HS-27A (cell line): Measurements from ENCODE around the gene ARL8A.
"Not testable (repeated sequence)": the region's sequence is repeated elsewhere in the genome, so short reads cannot be mapped to it uniquely, and the experiment has no call there.

Experiments used
- DNase-seq: peaks from one replicate; pipeline ENCODE4 v3.0.0-alpha.2; 2012; ENCODE audit warnings: low read depth, missing footprints

ARL8A gene

DNA sequence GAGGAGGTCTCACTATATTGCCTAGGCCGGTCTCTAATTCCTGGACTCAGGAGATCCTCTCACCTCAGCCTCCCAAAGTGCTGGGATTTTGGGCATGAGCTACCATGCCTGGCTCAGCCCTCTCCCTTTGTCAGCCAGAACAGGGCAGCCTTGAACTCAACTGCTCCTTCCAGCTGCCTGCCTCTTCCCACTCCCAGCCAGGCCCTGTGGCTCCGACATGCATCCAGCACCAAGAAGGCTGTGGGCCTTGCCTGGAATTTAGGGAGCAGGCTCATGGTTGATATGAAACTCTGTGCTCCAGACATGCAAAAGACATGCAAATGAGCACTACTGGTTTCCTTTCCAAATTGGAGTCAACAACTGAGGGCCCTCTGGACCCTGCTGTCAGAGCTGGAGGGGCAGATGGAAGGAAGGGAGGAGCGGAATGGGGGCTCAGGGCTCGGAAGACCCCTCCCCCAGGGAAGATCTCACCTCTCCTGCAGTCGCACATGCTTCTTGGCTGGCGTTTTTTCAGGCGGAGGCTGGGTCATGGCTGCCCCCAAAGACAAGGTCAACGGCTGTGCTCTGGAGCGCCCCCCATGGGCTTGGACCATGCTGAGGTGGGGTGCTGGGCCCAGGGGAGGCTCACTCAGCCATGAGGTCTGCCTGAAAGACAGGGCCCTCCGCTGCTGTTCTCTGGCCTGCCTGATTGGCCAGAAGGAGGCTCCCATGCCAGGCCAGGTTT lies 14.4 kb upstream of the ARL8A start:
- DNase-seq, result no peak

DNA sequence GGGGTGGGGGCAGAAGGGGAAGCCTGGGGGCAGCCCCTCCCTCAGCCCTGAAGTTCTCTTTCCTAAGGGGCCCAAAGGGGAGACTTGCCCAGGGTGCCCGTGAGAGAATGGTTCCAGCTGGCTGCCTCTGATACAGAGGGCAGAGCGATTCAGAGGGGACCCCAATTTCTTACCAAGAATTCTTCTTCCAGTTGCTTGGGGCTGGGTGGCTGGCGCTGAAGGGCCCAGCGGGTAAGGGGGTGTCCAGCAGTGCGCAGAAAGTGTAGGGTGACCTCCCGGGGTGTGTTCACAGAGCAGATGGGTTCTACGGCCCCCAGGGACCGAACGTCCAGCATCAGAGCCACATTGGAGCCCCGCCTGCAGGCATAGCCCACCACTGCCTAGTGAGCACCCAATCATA lies 13.4 kb upstream of the ARL8A start:
- DNase-seq, result no peak

DNA sequence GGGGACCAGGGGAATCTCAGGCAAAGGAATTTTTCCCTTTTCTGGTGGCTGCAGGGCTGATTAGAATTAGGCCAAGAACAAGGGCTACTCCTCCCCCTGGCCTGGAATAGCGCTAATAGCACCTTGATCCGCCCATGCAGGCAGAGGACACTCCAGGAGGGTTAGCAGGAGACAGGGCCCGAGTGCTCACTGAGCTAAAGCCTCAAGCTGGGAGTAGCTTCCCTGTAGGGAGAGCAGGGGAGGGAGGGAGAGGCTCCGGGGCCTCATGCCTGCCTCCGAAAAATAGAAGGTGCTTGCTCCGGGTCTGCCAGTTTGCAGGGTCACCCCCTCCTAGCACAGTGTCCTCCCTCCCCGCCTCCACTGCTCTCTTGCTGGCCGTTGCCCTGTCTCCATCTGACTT lies 12.1 kb upstream of the ARL8A start:
- DNase-seq, result no peak

DNA sequence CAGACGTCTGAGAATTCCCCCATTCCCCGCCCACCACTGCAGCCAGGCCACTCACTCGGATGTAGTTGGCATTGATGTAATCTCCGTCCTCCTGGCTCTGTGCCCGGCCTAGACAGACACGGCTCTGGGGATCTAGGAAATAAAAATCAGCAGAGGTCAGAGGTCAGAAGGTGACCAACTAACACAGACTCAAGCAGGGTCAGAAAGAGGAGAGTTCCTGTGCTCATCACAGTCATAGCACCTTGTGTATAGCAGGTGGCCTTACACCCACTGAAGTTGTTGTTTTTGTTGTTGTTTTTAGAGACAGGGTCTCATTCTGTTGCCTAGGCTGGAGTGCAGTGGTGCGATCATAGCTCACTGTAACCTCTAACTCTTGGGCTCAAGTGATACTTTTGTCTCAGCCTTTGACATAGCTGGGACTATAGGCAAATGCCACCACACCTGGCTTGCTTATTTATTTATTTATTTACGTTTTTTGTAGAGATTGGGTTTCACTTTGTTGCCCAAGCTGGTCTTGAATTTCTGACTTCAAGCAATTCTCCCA lies 11.0 kb upstream of the ARL8A start:
- DNase-seq, result peak; percentile 27

DNA sequence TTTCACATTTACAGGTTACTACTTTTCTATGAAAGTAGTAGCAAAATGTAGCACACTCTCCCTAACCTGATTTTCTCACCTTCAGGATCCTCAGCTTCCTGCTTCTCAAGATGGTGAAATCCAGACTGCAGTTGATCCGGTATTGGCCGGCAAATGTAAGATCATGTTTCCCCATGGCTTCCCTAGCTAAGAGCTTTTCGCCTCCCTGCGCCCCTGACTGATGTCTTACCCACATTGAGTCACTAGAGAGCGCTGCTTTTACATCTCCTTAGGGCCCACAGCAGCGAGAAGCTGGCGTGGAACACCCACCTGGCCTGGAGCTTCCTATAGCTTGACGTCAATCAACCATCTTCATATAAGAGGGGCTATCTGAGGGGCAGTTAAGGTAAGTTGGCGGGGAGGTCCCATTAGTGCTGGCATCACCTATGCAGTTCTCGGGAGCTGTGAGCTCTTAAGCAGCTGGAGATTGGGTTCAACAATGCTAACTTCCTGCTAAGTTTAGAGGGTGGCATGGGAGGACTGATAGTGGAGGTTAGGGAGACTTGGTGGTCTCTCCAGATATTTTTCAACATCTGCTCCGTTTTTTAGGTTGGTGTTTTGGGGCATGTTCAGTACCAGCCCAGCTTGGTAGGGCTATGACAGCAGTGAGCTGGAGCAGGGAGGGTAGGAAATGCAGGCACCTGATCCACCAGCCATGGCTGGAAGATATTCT lies 10.4 kb upstream of the ARL8A start:
- DNase-seq, result no peak

DNA sequence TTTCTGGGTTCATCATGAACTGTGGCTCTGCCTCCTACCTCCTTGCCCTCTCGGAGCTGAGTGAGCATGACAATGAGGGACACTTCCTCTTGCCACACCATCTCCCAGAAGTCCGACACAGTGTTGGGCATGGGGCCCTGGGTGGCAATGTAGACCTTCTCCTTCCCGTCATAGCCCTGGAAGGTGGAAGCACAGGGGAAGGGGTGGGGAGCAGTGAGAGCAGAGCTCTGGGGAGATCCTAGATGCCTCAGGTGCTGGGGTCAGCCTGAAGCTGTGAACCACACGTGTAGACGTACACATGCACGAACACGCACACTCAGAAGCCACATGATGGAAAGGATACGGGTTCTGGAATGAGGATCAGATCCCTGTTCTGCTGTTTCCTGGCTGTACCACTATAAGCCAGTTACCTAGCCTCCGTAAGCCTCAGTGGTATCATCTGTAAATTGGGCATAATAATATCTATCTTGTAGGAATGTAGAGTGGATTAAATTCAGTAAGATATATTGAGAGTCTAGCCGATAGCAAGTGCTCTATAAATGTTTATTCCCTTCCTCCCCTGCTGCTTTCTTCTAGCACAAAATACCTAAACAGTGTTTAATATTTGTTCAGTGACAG lies 9.7 kb upstream of the ARL8A start:
- DNase-seq, result no peak

DNA sequence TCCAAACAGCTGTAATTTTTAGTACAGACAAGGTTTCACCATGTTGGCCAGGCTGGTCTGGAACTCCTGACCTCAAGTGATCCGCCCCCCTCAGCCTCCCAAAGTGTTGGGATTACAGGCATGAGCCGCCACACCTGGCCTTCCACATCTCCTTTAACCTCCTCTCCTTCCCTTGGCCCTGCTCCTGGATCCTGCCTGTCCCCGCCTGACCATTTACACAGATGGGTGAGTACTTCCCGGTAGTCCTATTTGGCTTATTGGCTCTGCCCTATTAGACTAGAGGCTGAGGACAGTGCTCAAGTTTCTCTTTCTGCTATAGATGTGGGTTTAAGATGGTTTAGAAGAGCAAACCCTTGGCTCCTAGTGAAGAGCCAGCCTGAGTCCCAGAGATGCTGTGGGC lies 8.7 kb upstream of the ARL8A start:
- no peak for DNase-seq

DNA sequence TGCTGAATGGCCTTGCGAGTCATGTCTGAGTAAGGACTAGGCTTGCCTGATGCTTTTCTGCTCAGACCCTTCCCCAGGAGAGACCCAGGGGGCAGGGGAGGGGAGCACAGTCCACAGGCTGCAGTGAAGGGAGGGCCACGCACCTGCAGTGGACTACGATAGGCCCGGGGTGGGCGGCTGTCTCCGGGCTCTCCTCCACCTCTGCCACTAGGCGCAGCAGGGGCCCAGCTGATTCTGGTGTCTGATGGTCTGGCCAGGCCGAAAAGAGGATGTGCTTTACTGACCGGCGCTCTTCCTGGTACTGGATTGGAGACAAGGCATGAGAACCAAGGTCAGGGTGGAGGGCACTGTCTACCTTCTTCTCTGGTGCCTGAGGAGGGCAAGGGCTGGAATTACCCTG lies 7.9 kb upstream of the ARL8A start:
- DNase-seq, result no peak

DNA sequence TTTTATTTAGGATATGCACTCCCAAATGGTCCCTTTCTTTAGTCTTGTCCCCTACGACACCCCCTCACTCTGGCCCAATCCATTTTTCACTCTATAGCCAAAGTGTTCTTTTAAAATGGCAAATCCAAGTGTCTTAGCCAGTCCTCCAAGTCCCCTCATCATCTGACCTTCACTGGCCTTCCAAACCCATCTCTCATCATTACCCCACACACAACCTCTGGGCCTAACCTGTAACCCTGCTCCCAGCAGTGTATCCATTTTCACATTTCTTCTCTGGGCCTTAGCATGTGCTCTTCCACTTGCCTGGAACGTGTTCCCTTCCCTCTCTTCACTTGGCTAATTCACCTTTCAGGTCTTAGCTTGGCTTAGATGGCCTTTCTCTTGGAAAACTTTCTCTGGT lies 6.5 kb upstream of the ARL8A start:
- DNase-seq, result no peak

DNA sequence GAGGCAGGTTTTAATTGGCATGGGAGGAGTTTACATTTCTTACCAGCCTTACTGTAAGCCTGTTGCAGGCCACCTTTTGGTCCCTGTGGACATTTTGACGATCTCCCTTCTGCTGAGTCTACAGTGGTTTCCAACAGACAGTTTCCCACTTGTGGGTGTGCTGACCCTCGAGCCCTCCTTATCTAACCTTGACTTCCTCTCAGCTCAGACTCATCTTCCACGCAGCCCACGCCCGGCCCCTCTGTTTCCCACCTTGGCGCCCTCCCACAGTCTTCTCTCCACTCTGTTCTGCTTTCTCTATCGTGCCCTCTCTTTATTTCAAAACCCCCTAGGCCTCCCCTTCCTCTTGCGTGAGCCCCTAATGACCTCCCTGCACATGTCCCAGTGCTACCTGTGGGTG lies 6.1 kb upstream of the ARL8A start:
- DNase-seq, result no peak

DNA sequence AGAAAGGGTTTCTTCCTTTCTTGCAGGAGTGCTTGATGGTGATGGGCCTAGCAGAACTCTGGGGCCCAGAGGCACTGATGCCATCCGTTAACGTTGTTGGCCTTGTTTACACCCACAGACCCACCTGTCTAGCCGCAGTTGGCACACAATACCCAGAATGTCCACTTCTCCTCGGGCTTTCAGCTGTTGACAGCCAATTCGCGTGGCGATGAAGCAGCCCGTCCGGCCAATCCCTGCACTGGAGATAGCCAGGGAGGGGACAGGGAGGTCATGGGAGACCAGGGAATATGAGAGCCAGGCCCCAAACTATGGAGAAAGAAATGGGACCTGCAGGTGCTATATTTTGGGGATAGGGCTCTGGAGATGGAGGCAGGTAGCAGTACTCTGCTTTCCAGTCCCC lies 5.7 kb upstream of the ARL8A start:
- DNase-seq, result no peak

DNA sequence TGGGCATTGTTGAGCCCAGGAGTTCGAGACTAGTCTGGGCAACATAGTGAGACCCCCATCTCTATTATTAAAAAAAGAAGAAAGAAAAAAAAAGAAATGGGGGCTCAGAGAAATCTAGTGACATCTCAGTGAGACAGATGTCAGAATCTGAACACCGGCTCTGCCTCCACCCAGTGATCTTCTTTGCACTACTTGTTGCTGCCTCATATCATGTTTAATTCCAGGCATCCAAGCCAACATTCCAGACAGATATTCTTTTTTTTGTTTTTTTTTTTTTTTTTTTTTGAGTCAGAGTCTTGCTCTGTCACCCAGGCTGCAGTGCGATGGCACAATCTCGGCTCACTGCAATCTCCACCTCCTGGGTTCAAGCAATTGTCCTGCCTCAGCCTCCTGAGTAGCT lies 5.0 kb upstream of the ARL8A start:
- no peak for DNase-seq

DNA sequence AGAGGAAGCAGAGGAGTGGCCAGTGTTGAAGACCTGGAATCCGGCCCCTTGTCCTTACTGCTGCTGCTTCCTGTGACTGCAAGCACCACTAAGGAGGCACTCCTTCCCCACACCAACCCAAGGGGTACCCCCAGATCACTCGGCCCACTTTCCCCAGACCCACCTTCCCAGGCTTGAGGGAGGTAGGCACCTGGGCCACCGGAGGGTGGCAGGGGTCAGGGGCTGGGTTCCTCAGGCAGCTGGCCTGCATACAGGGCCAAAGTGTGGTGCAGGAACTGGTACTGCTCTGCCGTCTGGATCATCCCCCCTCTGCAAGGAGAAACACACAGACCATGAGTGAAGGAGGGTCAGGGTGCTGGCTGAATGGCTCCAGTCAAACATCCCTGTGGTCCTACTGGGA lies 3.9 kb upstream of the ARL8A start:
- no peak for DNase-seq

DNA sequence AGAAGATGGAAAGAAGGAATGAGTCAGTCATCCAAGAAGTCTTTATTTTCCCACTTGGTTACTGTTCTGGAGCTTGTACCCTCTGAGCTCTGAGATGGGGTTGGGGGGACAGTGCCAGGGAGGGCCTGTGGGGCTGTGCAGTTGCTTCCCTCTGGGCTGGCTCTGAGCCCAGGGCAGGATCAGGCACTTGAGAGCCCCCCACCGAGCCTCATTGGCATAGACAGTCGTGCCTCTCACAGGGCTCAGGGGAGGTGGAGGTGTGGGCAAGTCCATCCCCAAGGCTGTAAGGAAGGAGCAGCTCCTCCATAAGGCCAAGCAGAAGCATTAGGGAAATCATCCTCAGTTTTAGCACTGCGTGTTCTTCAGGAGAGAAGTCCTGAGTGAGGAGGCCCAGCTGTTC lies 2.5 kb upstream of the ARL8A start:
- no peak for DNase-seq

DNA sequence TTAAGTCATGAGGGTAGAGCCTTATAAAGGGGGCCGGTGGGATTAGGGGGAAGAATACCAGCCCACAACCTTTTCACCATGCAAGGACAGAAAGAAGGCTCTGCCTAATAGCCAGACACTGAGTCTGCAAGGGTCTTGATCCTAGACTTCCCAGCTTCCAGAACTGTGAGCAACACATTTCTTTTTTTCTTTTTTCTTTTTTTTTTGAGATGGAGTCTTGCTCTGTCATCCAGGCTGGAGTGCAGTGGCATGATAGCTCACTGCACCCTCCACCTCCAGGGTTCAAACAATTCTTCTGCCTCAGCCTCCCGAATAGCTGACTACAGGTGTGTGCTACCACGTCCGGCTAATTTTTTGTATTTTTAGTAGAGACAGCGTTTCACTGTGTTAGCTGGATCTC lies 1.7 kb upstream of the ARL8A start:
- DNase-seq, result no peak

DNA sequence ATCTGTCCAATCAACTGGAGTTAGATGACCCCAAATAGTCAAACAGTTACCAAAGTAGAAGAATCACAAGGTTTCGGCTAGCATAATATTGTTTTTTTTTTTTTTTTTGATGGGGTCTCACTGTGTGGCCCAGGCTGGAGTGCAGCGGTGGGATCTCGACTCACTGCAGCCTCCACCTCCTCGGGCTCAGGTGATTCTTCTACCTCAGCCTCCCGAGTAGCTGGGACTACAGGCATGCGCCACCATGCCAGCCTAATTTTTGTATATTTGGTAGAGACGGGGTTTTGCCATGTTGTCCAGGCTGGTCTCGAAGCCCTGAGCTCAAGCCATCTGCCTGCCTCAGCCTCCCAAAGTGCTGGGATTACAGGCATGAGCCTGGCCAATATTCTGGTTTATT lies 1.2 kb upstream of the ARL8A start:
- not testable (repeated sequence) for DNase-seq

DNA sequence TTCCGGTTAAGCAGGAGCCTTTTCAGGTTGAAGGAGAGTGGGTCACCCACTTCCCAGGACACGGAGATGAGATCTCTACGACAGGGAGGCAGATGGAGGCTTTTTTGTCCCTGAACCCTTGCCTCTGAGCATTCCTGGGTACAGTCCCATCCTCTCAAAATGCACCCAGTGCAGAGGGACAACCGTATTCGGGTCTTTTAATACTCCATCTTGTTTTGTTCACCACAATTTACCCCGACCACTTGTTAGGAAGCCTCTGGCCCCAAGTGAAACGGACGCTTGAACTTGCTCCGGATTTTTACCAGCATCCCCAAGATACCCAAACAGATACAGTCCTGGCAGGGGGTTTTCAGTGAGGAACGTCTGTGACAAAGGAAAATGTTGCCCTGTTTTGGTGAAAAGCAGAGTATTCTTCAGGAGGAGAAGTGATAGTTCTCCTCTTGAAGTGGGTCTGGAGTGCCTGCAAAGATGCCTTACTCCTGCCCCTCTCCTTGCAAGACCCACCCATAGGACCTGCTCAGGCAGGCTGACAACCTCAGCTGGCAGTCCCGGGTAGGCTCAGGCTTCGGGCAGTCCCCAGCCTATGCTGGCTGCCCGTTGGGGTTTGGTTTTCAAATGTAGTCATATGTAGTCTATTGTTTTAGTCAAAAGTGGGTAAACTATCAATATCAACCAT lies 669 bp upstream of the ARL8A start:
- no peak for DNase-seq

DNA sequence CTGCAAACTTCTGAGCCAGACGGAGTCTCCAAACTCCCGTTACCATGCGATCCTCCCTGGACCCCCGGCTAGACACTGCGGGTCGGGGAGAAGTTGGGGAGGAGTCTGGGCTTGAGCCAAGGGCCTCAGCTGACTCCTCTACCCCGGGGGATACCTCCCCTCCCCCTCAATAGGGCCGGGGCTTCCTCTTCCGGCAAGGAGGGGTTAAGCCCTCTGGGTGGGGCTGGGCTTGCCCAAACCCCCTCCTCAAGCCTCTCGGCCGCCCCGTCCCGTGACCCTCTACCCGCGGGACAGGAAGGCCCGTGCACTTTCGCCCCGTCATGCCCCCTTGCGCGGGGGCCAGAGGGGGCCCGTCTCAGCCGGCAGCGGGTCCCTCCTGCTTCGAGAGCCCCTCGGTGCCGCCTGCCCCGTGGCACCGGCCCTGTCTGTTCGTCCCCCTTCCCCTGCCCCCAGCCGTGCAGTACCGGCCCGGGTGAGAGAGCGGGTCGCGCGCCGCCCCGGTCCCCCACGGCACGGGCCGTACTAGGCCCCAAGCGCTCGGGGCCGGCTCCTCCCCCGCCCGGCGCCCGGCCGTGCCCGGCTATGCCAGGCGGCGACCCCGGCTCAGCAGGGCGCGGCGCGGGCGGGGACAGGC lies 652 bp downstream of the ARL8A start:
- DNase-seq, result no peak

DNA sequence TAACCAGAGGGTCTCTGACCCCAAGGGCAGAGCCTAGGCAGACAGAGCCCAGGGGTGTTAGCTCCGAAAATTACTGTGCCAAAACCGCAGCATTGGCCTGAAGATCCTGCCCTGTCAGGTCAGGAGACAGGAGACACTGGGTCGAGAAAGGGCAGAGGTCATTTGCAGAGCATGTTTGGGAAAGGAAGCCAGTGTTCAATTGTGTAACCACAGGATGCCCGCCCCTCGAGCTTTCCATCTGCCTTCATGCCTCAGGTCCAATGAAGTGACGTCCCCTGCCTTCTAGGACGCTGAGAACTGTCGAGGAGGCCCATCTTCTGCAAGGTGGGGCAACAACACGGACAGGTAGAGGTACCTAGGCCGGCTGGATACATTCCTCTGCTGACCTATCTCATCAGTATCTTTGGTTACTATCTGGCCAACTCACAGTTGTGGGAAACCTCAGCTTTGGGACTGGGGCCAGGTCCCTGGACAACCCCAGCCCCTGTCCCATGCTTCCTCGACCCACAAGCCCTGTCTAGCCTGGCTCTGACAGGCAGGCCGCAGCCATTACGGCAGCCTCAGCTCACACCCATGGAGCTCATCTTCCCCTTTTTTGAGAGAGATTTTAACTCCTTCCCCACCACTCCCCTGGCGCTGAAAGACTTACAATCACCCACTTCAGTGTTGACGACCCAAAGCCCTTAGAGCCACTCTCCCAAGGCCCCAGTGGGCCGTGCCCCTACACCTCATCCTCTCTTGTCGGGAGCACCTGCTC lies 1.3 kb downstream of the ARL8A start:
- no peak for DNase-seq

DNA sequence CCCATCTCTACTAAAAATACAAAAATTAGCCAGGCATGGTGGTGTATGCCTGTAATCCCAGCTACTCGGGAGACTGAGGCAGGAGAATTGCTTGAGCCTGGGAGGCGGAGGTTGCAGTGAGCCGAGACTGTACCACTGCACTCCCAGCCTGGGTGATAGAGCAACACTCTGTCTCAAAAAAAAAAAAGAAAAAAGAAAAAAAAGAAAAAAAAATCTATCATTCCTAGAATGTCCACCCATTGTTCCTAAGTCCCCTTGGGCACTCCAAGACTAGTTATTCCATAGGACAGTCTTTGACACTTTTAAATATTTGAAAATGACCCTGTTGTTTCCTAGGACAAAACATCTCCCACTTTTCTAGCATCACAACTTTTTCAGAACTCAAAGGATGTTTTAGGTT lies 3.1 kb downstream of the ARL8A start:
- not testable (repeated sequence) for DNase-seq

DNA sequence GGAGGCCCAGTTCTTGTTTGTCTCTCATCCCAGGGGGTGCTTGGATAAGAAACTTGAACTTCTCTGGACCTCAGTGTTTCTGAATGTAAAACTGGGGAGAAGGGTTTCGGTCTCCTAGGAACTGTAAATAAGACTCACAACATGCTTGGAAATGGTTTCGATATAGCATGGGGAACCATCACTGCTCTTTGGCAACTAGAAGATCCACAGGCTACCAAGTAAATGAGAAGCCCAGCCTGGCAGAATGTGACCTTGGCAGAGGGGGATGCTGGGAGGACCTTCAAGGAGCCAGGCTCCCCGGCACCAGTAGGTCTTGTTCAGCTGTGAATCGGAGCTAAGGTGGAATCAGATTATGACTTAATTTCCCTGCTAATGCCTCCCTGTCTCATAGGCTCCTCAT lies 3.7 kb downstream of the ARL8A start:
- DNase-seq, result no peak
